ENCODE results near the gene CCDC124.

CCDC124 gene

DNA sequence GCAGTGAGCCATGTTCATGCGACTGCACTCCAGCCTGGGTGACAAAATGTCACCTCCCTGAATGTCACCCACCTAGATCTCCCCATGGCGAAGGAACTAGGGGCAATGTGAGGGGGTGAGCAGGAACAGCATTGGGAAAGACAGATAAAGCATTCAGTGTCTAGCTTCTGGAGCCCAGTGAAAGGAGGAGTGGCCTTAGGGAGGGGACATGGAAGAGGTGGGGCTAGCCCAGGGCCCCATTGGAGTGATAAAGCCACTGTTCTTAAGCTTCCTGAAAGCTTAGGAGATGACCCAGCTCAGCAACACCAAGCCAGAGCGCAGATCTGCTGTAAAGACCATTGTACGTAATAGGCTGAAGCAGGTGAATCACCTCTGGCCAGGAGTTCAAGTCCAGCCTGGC lies 21.1 kb downstream of the CCDC124 start:
- DNase-seq (ENCODE audit: low spot score), result no peak

DNA sequence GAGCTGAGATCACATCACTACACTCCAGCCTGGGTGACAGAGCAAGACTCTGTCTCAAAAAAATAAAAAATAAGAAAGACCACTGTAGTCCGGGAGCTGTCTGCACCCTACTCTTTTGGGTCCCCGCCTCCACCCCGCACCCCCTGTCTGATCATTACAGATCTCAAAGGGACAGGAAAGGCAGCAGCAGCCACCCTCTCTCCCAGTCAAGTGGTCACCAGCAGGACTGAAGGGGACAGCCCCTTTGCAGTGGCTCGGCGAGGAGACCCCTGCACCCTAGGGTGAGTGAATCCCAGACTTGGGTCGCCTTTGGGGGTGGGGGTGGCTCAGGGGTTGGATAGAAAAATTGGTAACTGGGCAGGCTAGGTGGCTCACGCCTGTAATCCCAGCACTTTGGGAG lies 21.6 kb downstream of the CCDC124 start:
- no peak for DNase-seq (ENCODE audit: low spot score)

DNA sequence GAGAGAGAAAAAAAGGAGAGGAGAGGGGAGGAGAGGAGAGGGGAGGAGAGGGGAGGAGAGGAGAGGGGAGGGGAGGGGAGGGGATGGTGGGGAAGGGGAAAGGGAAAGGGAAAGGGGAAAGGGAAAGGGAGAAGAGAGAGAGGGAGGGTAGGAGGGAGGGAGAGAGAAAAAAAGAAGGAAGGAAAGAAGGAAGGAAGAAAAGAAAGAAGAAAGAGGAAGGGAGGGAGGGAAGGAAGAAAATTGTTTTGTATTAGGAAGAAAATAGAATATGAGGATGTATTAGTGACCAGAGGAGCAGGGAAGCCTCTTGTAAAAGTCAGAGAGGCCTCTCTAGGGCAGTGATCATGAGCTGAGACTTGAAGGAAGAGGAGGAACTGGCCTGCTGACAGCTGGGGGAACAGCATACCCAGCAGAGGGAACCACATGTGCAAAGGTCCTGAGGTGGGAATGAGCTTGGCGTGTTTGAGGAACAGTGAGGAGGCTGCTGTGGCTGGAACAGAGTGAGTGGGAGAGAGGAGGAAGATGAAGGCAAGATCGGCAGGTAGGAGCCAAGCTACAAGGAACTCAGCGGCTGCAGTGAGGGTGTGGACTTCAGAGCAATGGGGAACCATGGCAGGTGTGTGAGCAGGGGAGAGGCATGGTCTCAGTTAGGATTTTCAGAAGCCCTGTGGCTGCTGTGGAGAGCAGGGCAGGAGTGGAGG lies 24.5 kb downstream of the CCDC124 start:
- DNase-seq (ENCODE audit: low spot score), result no peak

DNA sequence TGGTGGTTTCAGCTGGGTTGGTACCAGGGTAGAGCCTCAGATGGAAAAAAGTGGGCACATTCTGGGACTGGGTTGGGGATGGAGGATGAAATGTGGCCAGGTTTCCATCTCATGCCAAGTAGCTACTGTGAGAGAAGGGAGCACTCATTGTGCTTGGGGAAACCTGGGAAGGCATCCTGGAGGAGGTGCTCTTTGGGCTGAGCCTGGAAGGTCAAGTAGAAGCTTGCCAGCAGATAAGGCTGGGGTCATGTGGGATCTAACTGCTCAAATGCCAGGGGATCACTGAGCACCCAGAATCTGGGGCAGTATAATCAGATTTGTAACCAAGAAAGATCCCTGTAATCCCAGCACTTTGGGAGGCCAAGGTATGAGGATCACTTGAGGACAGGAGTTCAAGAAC lies 25.1 kb downstream of the CCDC124 start:
- no peak for DNase-seq (ENCODE audit: low spot score)

DNA sequence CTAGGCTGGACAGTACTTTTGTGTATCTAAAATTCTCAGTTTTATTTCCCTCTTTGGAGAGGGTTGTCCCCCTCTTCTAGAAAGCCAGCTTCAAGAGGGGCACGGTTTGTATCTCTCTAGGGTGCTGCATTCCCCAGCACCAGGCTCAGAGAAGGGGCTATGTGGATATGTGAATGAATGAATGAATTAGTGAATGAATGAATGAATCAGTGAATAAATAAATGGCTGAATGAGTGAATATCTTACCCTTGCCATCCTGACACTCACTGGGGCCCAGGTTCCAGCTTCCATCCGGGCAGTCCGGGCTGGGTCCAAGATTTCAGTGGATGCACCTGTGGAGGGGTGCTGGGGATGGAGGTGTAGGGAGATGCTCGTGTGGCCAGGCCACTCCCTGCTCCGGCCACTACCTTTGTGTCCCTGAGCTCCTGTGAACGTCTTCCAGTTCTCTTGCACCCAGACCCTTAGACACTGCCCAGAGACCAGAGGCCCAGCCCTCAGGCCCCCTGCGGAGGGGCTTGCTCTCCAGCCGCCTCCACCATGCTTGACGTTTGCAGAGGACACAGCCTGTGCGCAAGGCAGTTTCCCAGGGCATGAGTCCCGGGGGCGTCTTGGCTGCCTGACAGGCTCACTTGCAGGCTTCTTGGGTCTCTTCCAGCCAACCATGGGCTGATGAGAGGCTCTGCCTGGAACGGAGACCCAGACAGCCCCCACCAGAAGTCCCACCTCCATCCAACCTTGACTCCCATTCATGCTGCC lies 31.3 kb downstream of the CCDC124 start:
- DNase-seq (ENCODE audit: low spot score), result peak; percentile 56

DNA sequence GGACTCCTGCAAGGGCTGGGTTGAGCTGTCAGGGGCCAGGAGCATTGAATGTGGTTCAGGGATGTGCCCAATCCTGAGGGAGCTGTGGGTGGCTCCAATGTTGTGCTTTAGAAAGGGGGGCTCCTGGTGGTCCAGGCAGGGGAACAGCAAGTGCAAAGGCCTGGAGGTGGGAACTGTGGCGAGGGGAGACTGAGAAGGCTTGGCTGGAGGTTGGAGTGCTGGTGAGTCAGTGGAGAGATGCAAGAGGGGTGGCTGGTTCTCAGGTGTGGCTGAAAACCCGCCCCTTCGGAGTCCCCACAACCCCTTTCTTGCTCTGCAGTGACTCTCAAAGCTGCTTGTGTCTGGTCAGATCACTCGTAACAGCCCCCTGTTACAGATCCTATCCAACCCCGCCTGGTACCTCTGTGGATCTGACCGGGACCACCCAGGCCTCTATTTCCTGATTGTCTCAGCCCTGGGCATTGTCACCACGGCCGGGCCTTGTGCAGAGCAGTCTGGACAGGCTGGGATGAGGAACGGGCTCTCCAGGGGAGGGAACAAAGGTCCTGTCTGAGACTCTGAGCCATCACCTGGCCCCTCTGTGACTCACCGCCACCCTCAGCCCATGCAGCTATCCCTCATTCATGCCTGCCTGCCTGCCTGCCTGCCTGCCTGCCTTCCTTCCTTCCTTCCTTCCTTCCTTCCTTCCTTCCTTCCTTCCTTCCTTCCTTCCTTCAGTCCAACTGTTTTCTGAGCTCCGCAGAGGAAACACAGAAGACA lies 32.7 kb downstream of the CCDC124 start:
- peak; percentile 37 for DNase-seq (ENCODE audit: low spot score)

DNA sequence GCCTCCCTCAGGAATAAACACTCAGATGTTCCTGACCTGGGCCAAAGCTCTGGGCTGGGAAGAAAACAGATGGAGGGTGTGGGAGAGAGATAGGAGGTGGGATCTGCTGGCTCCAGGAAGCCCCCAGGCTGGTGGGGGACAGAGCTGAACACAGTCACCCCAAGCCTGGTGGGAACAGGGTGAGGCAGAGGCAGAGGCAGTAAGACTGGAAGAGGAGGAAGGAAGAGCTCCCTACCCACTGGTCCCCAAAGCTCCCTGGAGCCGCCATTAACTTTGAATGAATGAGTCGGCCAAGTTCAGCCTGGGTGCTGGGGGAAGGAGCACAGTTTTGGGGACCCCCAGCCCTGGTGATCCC lies 33.3 kb downstream of the CCDC124 start:
- DNase-seq (ENCODE audit: low spot score), result peak; percentile 56

DNA sequence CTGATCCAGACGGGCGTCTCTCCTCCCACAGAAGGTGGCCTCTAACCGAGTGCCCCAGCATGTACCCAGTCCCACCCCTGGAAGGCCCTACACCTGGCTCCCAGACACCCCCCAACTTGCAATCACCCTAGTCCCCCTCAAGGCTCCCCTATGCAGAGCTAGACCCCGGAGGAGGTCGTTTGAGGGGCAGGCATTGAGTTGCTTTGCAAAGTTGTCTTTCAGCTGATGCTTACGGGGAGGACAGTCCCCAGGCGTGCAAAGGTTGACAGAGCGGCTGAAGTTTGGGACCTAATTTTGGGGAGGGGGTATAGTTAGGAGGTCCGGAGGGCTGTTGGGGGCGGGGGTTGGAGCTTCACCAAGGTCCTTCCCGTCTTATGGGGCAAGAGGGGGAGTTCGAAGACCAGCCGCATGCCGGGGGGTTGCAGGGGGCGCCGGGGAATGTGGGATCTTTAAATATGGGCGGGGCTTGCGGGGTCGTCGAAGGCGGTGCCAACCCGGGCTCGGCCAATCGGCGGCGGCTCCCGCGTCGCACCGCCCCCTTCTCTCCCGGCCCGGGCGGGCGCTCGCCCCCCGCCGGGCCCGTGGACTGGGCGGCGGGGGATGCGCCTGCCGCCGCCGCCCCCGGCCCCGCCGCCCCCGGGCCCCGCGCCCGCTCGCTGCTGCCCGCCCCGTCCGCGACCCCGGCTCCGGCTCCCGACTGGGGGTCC lies 33.9 kb downstream of the CCDC124 start, which contains the start of gene KCNN1:
TSS of gene KCNN1 (plus strand) at position 558 of the 707 bp plus-strand sequence. CDS start 6,782 bp downstream, outside the sequence.
- peak; percentile 66 for DNase-seq (ENCODE audit: low spot score)

DNA sequence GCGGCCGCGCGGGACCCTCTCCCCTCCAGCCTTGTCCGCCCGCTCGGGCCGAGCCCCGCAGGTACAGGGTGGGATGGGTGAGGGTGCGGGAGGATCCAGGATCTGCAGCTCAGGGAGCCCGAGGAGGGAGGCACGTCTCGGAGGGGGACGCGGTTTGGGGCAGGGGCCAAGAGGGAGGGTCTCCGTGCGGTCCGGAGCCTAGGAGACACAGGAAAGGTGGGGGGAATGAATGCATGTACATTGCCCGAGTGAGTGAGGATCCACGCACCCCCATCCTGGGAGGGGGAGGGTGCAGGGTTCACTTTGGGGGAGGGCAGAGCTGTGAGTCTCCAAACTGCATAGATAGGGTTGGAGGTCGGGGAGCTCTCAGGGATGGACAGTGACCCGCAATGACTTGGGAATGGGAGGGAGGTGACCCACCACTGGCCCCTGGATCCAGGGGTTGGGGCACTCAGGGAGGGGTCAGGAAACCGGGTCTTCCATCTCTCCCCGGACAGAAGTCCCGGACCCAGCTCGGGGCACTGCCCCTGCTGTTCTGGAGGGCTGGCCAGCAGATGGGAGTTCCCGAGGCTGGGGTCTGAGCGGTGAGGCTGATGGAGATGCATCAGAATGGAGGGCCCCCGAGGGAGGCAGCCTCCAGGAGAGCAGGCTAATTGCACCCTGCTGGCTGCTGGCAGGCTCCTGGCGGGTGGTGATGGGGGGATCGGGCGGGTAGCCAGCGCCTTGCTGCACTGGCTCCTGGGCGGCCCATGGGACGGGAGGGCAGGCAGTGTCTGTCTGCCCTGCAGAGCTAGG lies 34.6 kb downstream of the CCDC124 start:
- DNase-seq (ENCODE audit: low spot score), result peak; percentile 60

DNA sequence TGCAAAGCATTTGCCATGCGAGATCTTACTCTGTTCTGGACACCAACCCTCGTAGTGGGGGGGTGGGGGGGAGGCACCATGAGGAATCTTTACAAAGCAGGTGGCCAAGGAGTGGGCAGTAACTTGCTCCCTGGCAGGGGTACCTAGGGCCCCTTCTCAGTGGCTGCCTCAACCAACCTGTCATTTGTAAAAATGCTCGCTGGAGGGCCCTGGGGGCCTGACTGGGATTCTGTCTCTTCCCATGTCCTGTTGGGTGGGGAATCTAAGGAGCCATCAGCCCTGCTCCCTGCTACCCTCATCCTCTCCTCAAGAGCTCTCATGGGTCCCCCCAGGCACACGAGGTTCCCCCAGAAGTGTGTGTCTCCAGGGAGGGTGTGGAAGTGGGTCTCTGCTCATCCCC lies 35.5 kb downstream of the CCDC124 start:
- DNase-seq (ENCODE audit: low spot score), result peak; percentile 45

DNA sequence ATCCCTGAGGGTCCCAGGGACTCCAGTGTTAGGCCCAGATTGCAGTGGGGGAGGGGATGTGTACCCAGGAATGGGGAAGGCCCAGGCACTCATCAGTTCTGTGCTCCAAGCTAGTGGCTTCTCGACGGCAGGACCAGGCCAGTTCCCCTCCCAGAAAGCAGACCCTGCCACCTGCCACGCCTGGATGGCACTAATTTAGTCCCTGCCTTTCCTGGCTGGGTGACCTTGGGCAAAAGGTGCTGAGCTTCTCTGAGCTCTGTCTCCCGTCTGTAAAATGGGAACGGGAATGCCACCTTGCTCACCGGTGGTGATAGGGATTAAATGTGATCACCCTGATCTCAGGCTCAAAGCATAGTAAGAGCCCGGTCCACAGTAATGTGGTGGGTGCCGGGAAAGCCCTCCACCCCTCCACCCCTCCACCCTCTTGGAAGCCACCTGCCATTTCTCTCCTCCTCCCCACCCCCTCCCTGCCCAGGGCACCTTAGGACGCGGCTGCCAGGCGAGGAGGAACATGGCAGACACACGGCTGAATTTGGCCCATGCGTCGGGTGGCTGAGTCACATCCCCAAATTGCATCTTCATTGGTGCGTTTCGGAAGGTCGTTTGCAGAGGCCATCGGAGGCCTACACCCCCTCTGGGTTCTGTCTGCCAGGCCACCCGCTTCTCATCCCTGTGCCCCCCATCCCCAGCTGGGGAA lies 36.4 kb downstream of the CCDC124 start:
- DNase-seq (ENCODE audit: low spot score), result peak; percentile 55

DNA sequence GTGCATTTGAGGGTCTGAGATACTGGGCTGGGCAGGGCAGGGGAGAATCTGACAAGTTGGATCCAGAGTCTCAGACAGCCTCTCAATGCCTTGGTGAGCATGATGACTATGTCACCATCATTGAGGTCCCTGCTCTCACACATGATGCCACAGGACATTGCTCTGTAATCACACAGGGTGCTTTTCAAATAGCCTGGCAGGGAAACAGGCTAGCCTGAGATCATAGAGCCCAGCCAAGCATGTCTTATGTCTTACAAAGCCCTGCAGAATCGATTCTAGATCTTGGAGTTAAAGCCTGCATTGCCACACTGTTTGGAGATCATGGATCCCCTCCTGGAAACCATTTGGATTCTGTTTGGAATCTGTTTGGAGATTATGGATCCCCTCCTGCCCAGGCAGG lies 39.4 kb downstream of the CCDC124 start:
- no peak for DNase-seq (ENCODE audit: low spot score)

DNA sequence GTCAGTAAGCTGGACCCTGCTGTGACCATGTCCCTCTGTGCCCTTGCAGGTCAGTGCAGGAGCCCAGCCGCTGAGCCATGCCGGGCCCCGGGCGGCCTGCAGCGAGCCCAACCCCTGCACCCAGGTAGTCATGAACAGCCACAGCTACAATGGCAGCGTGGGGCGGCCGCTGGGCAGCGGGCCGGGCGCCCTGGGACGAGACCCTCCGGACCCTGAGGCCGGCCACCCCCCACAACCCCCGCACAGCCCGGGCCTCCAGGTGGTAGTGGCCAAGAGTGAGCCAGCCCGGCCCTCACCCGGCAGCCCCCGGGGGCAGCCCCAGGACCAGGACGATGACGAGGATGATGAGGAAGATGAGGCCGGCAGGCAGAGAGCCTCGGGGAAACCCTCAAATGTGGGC lies 40.9 kb downstream of the CCDC124 start:
- no peak for DNase-seq (ENCODE audit: low spot score)

DNA sequence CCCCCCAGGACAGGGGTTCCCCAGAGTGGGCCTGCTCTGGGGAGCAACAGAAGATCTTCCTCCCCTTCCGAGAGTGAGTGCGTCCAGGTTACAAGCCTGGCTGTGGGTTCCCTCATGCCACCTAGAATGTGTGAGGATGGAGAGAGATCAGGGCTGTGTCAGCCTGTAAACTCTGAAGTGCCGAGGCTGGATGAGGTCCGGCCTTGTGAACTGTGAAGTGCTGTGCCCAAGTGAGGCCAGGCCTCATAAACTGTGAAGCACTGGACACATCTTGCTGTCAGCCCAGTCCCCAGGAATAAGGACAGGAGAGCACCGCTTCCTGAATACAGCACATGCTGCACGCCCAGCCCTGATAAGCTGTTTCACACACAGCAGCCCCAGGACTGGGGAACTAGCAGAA lies 41.7 kb downstream of the CCDC124 start:
- no peak for DNase-seq (ENCODE audit: low spot score)

DNA sequence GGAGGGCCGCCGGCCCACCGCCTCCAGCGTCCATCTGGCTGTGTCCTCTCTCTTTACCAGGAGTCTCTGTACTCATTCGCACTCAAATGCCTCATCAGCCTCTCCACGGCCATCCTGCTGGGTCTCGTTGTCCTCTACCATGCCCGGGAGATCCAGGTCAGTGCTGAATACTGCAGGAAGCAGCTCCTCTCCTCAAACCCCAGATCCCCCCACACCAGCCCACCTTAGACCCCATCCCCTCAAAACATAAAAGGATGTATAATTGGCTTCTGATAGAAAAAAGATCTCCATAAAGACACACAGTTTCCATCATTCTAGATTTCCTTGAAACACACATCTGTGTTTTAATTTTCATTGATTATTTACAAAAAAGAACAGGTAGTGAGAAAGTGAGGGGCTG lies 42.2 kb downstream of the CCDC124 start:
- no peak for DNase-seq (ENCODE audit: low spot score)

DNA sequence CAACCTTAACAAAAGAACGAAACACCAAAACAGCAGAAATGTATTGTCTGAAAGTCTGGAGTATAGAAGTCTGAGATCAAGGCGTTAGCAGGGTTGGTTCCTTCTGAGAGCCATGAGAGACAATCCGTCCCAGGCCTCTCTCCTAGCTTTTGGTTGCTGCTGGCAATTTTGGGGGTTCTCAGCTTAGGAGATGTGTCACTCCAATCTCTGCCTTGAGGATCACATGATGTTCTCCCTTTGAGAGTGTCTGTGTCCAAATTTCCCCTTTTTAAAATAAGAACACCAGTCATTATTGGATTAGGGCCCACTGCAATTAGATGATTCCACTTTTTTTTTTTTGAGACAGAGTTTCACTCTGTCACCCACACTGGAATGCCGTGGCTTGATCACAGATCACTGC lies 44.2 kb downstream of the CCDC124 start:
- no peak for DNase-seq (ENCODE audit: low spot score)

DNA sequence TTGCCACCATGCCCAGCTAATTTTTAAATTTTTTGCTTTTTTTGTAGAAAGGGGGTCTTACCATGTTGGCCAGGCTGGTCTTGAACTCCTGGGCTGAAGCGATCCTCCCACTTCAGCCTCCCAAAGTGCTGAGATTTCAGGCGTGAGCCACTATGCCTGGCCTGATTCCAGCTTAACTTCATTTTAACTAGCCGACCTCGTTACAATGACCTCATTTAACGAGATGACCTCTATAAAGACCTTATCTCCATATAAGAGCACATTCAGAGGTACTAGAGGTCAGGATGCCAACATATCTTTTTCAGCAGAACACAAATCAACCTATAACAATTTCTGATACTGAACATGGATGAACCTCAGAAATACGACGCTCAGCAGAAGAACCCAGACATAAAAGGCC lies 44.7 kb downstream of the CCDC124 start:
- DNase-seq (ENCODE audit: low spot score), result no peak

DNA sequence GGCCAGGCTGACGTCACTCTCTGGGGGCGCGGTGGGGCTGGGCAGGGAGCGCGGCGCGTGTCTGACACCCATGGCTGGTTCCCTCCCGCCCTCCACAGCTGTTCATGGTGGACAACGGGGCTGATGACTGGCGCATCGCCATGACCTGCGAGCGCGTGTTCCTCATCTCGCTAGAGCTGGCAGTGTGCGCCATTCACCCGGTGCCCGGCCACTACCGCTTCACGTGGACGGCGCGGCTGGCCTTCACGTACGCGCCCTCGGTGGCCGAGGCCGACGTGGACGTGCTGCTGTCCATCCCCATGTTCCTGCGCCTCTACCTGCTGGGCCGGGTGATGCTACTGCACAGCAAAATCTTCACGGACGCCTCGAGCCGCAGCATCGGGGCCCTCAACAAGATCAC lies 48.8 kb downstream of the CCDC124 start:
- no peak for DNase-seq (ENCODE audit: low spot score)

DNA sequence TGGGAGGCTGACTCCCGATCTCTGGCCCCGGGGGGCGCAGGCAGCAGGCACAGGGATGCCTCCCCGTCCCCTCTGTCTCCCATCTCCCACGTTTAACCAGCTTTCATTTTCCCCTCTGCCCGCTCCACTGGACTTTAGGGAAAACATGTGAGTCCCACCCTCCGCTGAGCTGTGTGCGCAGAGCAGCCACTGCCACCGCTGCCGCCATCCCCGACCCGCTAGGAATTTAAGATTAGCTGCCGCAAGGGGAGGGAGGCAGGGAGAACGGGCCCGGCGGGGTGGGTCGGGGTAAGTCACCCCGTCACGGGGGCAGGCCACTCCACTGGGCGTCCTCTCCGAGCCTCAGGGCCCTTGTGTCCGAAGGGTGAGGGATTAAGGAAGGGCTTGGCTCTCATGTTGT lies 49.6 kb downstream of the CCDC124 start:
- DNase-seq (ENCODE audit: low spot score), result no peak

DNA sequence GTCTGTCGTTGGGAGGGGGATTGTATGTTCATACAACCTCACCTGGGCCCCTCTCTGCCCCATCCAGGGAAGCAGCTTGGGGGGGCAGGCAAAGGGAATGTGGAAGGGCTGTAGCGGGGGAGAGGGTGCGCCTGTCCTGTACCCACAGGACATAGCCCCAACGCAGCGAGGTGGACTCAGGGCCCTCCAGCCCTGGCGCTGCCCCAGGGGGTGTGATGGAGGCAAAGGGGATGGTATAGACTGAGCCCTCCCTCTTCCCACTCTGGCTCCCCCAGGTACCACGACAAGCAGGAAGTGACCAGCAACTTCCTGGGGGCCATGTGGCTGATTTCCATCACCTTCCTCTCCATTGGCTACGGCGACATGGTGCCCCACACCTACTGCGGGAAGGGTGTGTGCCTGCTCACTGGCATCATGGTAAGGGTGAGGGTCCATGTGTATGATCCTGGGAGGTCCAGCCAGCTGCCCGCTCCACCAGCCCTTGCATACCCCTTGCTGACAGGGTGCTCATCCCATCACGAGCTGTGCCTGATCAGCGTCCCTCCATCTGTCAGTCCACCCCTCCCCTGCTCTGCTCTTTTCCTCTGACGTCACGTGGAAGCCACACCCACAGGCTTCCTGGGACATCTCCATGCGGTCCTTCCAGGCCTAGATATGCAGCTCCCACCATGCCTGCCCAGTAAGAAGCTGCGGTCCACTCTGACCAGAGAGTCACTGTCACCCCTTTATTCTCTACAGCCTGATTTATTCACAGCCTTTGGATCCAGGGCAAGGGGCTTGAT lies 52.4 kb downstream of the CCDC124 start:
- no peak for DNase-seq (ENCODE audit: low spot score)
